ENCODE results near the gene DCPS.

DCPS gene

GRCh38 chr11:126334659-126335462 is 31.0 kb downstream of the DCPS start:
- DNase-seq (ENCODE audit: extremely low read depth, low read depth), result no peak
- TF ChIP-seq CTCF (IDR thresholded peaks at IDR 0.05; ENCODE audit: low read depth, low read length), result no peak

GRCh38 chr11:126335463-126335760 is 31.6 kb downstream of the DCPS start:
- no peak for TF ChIP-seq CTCF (IDR thresholded peaks at IDR 0.05; ENCODE audit: low read depth, low read length)

GRCh38 chr11:126336138-126336541 is 32.3 kb downstream of the DCPS start:
- no peak for TF ChIP-seq CTCF (IDR thresholded peaks at IDR 0.05; ENCODE audit: low read depth, low read length)
- no peak for DNase-seq (ENCODE audit: extremely low read depth, low read depth)

More at GRCh38 chr11:126335463-126335760, 31.6 kb downstream of the DCPS start:
- DNase-seq (ENCODE audit: extremely low read depth, low read depth), result no peak

- TF ChIP-seq CTCF (IDR thresholded peaks at IDR 0.05; ENCODE audit: low read depth, low read length), result no peak
- DNase-seq (ENCODE audit: extremely low read depth, low read depth), result no peak
Measured at GRCh38 chr11:126336671-126337101, 32.8 kb downstream of the DCPS start.

GRCh38 chr11:126337126-126337473 is 33.2 kb downstream of the DCPS start:
- DNase-seq (ENCODE audit: extremely low read depth, low read depth), result no peak

GRCh38 chr11:126337474-126338241 is 33.8 kb downstream of the DCPS start:
- DNase-seq (ENCODE audit: extremely low read depth, low read depth), result no peak
- TF ChIP-seq CTCF (IDR thresholded peaks at IDR 0.05; ENCODE audit: low read depth, low read length), result no peak

More at GRCh38 chr11:126337126-126337473, 33.2 kb downstream of the DCPS start:
- no peak for TF ChIP-seq CTCF (IDR thresholded peaks at IDR 0.05; ENCODE audit: low read depth, low read length)

- no peak for TF ChIP-seq CTCF (IDR thresholded peaks at IDR 0.05; ENCODE audit: low read depth, low read length)
- no peak for DNase-seq (ENCODE audit: extremely low read depth, low read depth)
Measured at GRCh38 chr11:126338346-126339055, 34.6 kb downstream of the DCPS start.

Data from AG09319 (cell line).